Thyroid gland (tissue), 4 donors: ENCODE results near the gene CLDN17. TPM values are rescaled to one million over a fixed set of nuclear protein-coding genes. Genes with fewer than 3 reads are reported as not detected.
A peak's percentile ranks its signal among the peaks of the same experiment; 100 is the strongest.

ENCODE experiments used
- DNase-seq, 2 donors: peaks; one replicate each; pipeline ENCODE4 v3.0.0-alpha.2; 2019
- H3K27ac ChIP-seq, 3 donors: fragments of 200-600 bp; sonication (generic); 1 replicate in 2 of 3; 2 replicates in 1 of 3; pipeline ENCODE4 v1.5.1; 2016 to 2019; ENCODE audit warnings: mild to moderate bottlenecking in 1 of 3, moderate library complexity in 1 of 3
- H3K27me3 ChIP-seq: fragments of 200-600 bp; sonication (generic); one replicate; pipeline ENCODE4 v1.5.1; 2019
- H3K36me3 ChIP-seq, 2 donors: fragments of 200-600 bp; sonication (generic); one replicate each; pipeline ENCODE4 v1.5.1; 2016 to 2019
- H3K4me1 ChIP-seq, 2 donors: fragments of 200-600 bp; sonication (generic); one replicate each; pipeline ENCODE4 v1.5.1; 2017 to 2019
- H3K4me3 ChIP-seq, 3 donors: fragments of 200-600 bp; sonication (generic); replicated peaks in 1 of 3; 1 replicate in 2 of 3; 2 replicates in 1 of 3; pipeline ENCODE4 v1.5.1; 2016; ENCODE audit warnings: mild to moderate bottlenecking in 1 of 3
- H3K9me3 ChIP-seq: fragments of 200-600 bp; sonication (generic); one replicate; pipeline ENCODE4 v1.5.1; 2017
- CTCF ChIP-seq, 6 experiments: fragments of 200-600 bp in 3 of 6; fragments of 450-650 bp in 3 of 6; sonication (generic) in 3 of 6; IDR thresholded peaks; one replicate each; pipeline ENCODE4 v1.5.1; 2016 to 2019; ENCODE audit warnings: antibody characterized with exemption in 6 of 6, mild to moderate bottlenecking in 2 of 6, inconsistent platforms in 1 of 6, moderate library complexity in 1 of 6
- POLR2A ChIP-seq, 2 donors: fragments of 450-650 bp; IDR thresholded peaks; one replicate each; pipeline ENCODE4 v1.6.1; 2017; ENCODE audit warnings: antibody characterized with exemption in 2 of 2, mild to moderate bottlenecking in 2 of 2, moderate library complexity in 1 of 2
- WGBS, 2 donors: methylation state at CpG; one replicate each; pipeline ENCODE4 v1.1.5; 2017; 5-methylcytosine and 5-hydroxymethylcytosine counted together
- intact Hi-C: fragments of 100-400 bp; cut with DNase I; formaldehyde crosslinking; loops from one replicate; pipeline ENCODE4 v1.15.1; 2023
- total RNA-seq, 4 donors: library from RNA; depleted of rRNA; stranded (reverse); fragments of >200 nt; gene quantifications; one replicate each; pipeline ENCODE4 v1.2.3, GENCODE V29; 2016

The CLDN17 gene
- not detected for total RNA-seq

DNA sequence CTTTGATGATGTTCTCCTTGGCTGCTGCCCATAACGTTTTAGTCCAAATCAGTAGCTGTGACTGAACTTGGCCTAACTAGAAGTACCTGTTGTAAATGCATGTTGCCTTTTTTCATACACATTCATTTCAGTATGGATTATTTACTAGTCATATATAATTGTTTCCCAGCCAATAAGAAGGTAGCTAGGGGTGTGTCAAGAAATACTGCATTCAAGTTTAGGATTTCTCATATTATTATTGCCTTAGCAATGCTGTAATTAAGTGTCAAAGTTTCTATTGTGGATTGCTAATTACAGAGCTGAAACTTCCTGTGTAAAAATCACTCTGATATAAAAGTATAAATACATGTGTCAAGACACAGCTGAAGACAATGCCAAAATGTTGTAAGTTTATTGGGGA is at the start of gene CLDN17:
CLDN17 (minus strand) TSS at position 101 of the 400 bp plus-strand sequence. CDS start 188 bp downstream, outside the sequence.
- H3K27me3 ChIP-seq: no peaks in the 10 kb centered on the region
- no peak within 1 kb of the TSS for H3K4me3 ChIP-seq
- 56 to 90% methylated on average over 1 of the region's 1 CpG for WGBS, 2 donors
- no peaks in the 10 kb centered on the region for H3K9me3 ChIP-seq
- no peaks in the 10 kb centered on the region for H3K36me3 ChIP-seq
- no peak for DNase-seq
- intact Hi-C loops: no loop called here
- no peaks in the 10 kb centered on the region for H3K4me1 ChIP-seq
- TF ChIP-seq CTCF (IDR thresholded peaks at IDR 0.05) (no peak), POLR2A (IDR thresholded peaks at IDR 0.05) (no peak)
- no peak within 1 kb of the TSS for H3K27ac ChIP-seq

GRCh38 chr21:30216041-30216723 is 49.6 kb upstream of the CLDN17 start, which contains the start of gene CLDN8:
Gene CLDN8, minus strand, starts transcription at chr21:30216097. Its CDS starts 172 bp downstream, at chr21:30215925.
- intact Hi-C loops: no loop called here
- H3K27ac ChIP-seq: peak within 1 kb of the TSS; percentile 77 to 94 (median 80)
- peaks cover 4 to 11% of the 10 kb centered on the region in 2 donors for H3K4me1 ChIP-seq
- no peaks in the 10 kb centered on the region for H3K36me3 ChIP-seq
- 30 to 42% methylated on average over 5 of the region's 5 CpGs for WGBS, 2 donors
- H3K27me3 ChIP-seq: no peaks in the 10 kb centered on the region
- TF ChIP-seq POLR2A (IDR thresholded peaks at IDR 0.05): no peak
- TF ChIP-seq CTCF (IDR thresholded peaks at IDR 0.05): no peak
- DNase-seq: peak; percentile 79 to 84
- H3K4me3 ChIP-seq: peak within 1 kb of the TSS; percentile 8 to 48 (median 21)
- no peaks in the 10 kb centered on the region for H3K9me3 ChIP-seq

DNA sequence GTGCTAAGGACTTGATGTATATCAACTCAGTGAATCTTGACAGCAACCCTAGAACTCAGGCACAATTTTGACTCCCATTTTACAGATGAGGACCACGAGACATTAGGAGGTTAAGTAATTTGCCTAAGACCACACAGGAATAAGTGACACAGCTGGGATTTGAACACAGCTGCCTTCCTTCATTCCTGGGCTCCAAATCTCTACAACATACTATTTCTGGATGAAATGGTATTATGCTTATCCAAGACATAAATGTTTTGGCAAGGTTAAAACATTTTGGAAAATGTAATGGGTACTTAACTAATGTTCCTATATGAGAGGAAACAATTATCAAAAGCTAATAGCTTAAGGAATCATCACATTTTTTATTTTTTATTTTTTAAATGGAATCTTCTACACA is 44.5 kb upstream of the CLDN17 start:
- H3K9me3 ChIP-seq: no peaks in the 10 kb centered on the region
- H3K4me1 ChIP-seq: no peaks in the 10 kb centered on the region
- H3K36me3 ChIP-seq: no peaks in the 10 kb centered on the region
- 65 to 67% methylated on average over 1 of the region's 1 CpG for WGBS, 2 donors
- intact Hi-C loops: no loop called here
- no peak overlapping the region for H3K4me3 ChIP-seq
- TF ChIP-seq CTCF (IDR thresholded peaks at IDR 0.05): no peak
- TF ChIP-seq POLR2A (IDR thresholded peaks at IDR 0.05): no peak
- no peak overlapping the region for H3K27ac ChIP-seq
- no peaks in the 10 kb centered on the region for H3K27me3 ChIP-seq
- DNase-seq: no peak

DNA sequence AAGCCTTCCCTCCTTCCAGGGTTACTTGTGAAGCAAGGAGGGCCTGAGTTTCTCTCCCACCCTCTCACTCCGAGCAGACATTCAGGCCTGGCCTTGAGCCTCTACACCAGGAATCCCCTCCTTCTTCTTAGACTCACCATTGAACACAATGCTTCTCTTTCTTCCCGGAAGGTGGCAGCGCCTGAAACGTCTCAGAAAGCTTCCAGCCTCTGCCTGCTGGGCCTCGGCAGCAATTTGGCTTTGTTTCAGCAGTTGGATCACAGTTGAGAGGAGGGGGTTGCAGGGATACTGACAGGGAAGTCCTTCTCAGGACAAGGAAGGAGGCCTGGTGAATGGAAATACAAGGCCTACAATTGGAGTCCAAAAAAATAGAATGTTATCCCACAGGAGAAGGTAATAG is 43.0 kb upstream of the CLDN17 start:
- H3K27me3 ChIP-seq: no peaks in the 10 kb centered on the region
- 59 to 62% methylated on average over 5 of the region's 5 CpGs for WGBS, 2 donors
- H3K4me3 ChIP-seq: no peak overlapping the region
- no peaks in the 10 kb centered on the region for H3K36me3 ChIP-seq
- no peaks in the 10 kb centered on the region for H3K4me1 ChIP-seq
- intact Hi-C loops: no loop called here
- DNase-seq: peak in 1 of 2 donors; percentile 23
- peak in 1 of 6 experiments; percentile 22 for TF ChIP-seq CTCF (IDR thresholded peaks at IDR 0.05)
- no peak for TF ChIP-seq POLR2A (IDR thresholded peaks at IDR 0.05)
- H3K27ac ChIP-seq: no peak overlapping the region
- no peaks in the 10 kb centered on the region for H3K9me3 ChIP-seq

DNA sequence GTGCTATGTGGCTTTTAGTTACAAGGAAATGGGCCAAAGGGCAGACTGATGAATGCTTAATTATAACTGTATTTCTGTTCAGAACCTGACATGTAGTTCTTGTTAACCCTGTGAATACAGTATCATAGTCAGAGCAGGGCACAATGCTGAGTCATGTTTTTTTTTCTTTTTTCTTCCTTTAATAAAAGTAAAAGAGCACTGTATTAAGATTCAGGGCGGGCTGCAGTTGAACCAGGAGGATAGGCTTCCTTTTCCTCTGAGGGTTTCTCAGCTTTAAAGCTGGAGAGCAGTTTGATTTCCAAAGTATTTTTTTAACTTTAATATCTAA is 40.6 kb upstream of the CLDN17 start:
- no peak overlapping the region for H3K27ac ChIP-seq
- H3K4me3 ChIP-seq: no peak overlapping the region
- intact Hi-C loops: no loop called here
- no peaks in the 10 kb centered on the region for H3K9me3 ChIP-seq
- no peaks in the 10 kb centered on the region for H3K4me1 ChIP-seq
- H3K36me3 ChIP-seq: no peaks in the 10 kb centered on the region
- no peak for TF ChIP-seq CTCF (IDR thresholded peaks at IDR 0.05)
- TF ChIP-seq POLR2A (IDR thresholded peaks at IDR 0.05): no peak
- no peaks in the 10 kb centered on the region for H3K27me3 ChIP-seq
- 79 to 82% methylated on average over 1 of the region's 1 CpG for WGBS, 2 donors
- no peak for DNase-seq
